ENCODE data around the gene SUSD4. TPM values are rescaled to one million over a fixed set of nuclear protein-coding genes. Genes with fewer than 3 reads are reported as not detected.

The SUSD4 gene
- total and polyA plus RNA-seq, 10 of the 15 experiments (the other 5 are each of a cell fraction or from before 2014, with no cell fraction given): 0.13 to 1.1 (median 0.26) TPM; not detected in 3

GRCh38 chr1:223203694-223204093, 160.3 kb downstream of the SUSD4 start (continued):
- TF ChIP-seq ELK1 (IDR thresholded peaks at IDR 0.05; ENCODE audit: low read depth, low read length) (no peak), JUND (IDR thresholded peaks at IDR 0.05; ENCODE audit: low read depth, low read length) (no peak), SMARCA5 (IDR thresholded peaks at IDR 0.05) (no peak)

- FAIRE-seq: no peak
- ChIA-PET RAD21 (ENCODE audit: unreplicated experiment) (no interaction called here), POLR2A (no interaction called here), CTCF (interaction anchor here (1.0 kb wide), 1 partner anchor 9 kb away, joined by 3 read pairs; no protein-coding TSS in a partner anchor), SMC1A (ENCODE audit: uncharacterized antibody, unreplicated experiment) (interaction anchor here (1.1 kb wide), 1 partner anchor 11 kb away, joined by 3 read pairs; no protein-coding TSS in a partner anchor)
- BruUV-seq (replicated peaks): no TSS peak
- no peaks in the 10 kb centered on the region for H3K9me3 ChIP-seq (replicated peaks; ENCODE audit: control insufficient read depth, insufficient read depth, low read length)
- no peaks in the 10 kb centered on the region for H3K36me3 ChIP-seq (ENCODE audit: control insufficient read depth in 2 of 2, insufficient read depth in 2 of 2, low read length in 1 of 2)
- H2AFZ ChIP-seq (ENCODE audit: control insufficient read depth, low read depth, low read length): no peak overlapping the region
- no peaks in the 10 kb centered on the region for H4K20me1 ChIP-seq (ENCODE audit: control insufficient read depth, insufficient read depth)
- ATAC-seq: no peak
- intact Hi-C loops (cut with micrococcal nuclease; ENCODE audit: unreplicated experiment) (no loop called here), in situ Hi-C loops (cut with MboI) (no loop called here)
- H3K27me3 ChIP-seq (replicated peaks in 1 of 2; ENCODE audit: control insufficient read depth in 2 of 2, insufficient read depth in 2 of 2, low read length in 1 of 2): no peaks in the 10 kb centered on the region; a peak in 1 of 4 replicates
- H3K9ac ChIP-seq (ENCODE audit: control insufficient read depth, insufficient read depth, low read length): no peak overlapping the region
- no peak for TF ChIP-seq BRCA1 (IDR thresholded peaks at IDR 0.05; ENCODE audit: low read depth, low read length)
- no peak for TF ChIP-seq SIX5 (IDR thresholded peaks at IDR 0.05; ENCODE audit: low read depth, low read length, severe bottlenecking)
- no peak for TF ChIP-seq NR2F1 (conservative IDR thresholded peaks at IDR 0.05)
- TF ChIP-seq POLR2AphosphoS5 (IDR thresholded peaks at IDR 0.05; ENCODE audit: low read length): no peak
- TF ChIP-seq CBX5 (IDR thresholded peaks at IDR 0.05; ENCODE audit: low read depth): no peak
- no peak overlapping the region for H3K4me3 ChIP-seq
- no peaks in the 10 kb centered on the region for H3K79me2 ChIP-seq (ENCODE audit: control insufficient read depth, insufficient read depth, low read length)
- no peaks in the 10 kb centered on the region for H3K4me1 ChIP-seq (ENCODE audit: control insufficient read depth, insufficient read depth, low read length)
- WGBS (ENCODE audit: insufficient coverage, insufficient replicate concordance, low lambda C conversion rate, missing lambda C conversion rate): 73% methylated on average over 9 of the region's 9 CpGs
- DNase-seq (ENCODE audit: low read depth, low spot score): no peak
- no peak overlapping the region for H3K27ac ChIP-seq (ENCODE audit: control insufficient read depth, insufficient read depth)
- no peak overlapping the region for H3K4me2 ChIP-seq (ENCODE audit: control insufficient read depth, insufficient read depth)
Observed at GRCh38 chr1:223203034-223203408, 161.0 kb downstream of the SUSD4 start.

Measured in GM12878 (cell line).